ENCODE measurements around the gene INSM1.

INSM1 gene

GRCh38 chr20:20417876-20418676 lies 50.2 kb downstream of the INSM1 start:
- FAIRE-seq = no peak
- no peak for DNase-seq (ENCODE audit: low spot score)

Data from RCC 7860 (cell line).